ENCODE measurements around the gene SPARCL1.

DNA sequence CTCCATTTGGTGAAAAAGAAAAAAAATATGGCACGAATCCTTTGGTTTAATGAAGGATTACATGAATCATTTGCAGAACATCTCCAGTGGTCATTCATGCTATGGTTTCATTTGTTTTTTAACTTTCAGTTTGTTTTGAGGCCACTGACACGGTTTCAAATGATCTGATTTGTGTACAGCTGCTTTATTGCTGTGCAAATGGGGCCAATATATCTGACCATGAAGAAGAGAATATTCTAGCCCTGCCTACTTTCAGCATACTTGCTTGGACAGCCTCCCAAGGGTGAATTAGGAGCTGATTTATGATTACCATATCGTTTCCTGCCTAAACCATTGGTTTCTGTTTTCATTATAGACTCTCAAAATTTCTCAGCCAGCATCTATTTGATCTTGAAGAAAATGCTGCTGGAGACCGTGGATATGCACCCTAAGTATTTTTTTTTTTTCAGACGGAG is 30.7 kb downstream of the SPARCL1 start:
- TF ChIP-seq, protein P1, sequence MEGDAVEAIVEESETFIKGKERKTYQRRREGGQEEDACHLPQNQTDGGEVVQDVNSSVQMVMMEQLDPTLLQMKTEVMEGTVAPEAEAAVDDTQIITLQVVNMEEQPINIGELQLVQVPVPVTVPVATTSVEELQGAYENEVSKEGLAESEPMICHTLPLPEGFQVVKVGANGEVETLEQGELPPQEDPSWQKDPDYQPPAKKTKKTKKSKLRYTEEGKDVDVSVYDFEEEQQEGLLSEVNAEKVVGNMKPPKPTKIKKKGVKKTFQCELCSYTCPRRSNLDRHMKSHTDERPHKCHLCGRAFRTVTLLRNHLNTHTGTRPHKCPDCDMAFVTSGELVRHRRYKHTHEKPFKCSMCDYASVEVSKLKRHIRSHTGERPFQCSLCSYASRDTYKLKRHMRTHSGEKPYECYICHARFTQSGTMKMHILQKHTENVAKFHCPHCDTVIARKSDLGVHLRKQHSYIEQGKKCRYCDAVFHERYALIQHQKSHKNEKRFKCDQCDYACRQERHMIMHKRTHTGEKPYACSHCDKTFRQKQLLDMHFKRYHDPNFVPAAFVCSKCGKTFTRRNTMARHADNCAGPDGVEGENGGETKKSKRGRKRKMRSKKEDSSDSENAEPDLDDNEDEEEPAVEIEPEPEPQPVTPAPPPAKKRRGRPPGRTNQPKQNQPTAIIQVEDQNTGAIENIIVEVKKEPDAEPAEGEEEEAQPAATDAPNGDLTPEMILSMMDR (conservative IDR thresholded peaks at IDR 0.05; ENCODE audit: low read length): no peak
- TF ChIP-seq EZH2phosphoT487 (IDR thresholded peaks at IDR 0.05; ENCODE audit: borderline replicate concordance): no peak

Measured in Loucy (cell line).